Chondrocyte (in vitro differentiated cells): ENCODE results near the gene PVR. TPM values are rescaled to one million over a fixed set of nuclear protein-coding genes. Genes with fewer than 3 reads are reported as not detected.
A peak's percentile ranks its signal among the peaks of the same experiment; 100 is the strongest.

Source experiments
- DNase-seq: peaks from one replicate; pipeline ENCODE4 v3.0.0; 2021; ENCODE audit warnings: mixed read lengths, low spot score
- H3K27ac Mint-ChIP-seq: one replicate; pipeline ENCODE4 v1.8.0; 2021; ENCODE audit warnings: mild to moderate bottlenecking, moderate library complexity, mixed read lengths; ENCODE audit not compliant: unreplicated experiment
- H3K27me3 Mint-ChIP-seq: 2 replicates; pipeline ENCODE4 v1.8.0; 2021; ENCODE audit warnings: low read depth, mixed read lengths
- H3K36me3 Mint-ChIP-seq: 2 replicates; pipeline ENCODE4 v1.8.0; 2021; ENCODE audit warnings: low read depth, mixed read lengths
- H3K4me1 Mint-ChIP-seq: 2 replicates; pipeline ENCODE4 v1.8.0; 2021; ENCODE audit warnings: low read depth, mild to moderate bottlenecking, mixed read lengths
- H3K4me3 Mint-ChIP-seq: one replicate; pipeline ENCODE4 v1.8.0; 2021; ENCODE audit warnings: mild to moderate bottlenecking, moderate library complexity, mixed read lengths; ENCODE audit not compliant: unreplicated experiment
- H3K9me3 Mint-ChIP-seq: 2 replicates; pipeline ENCODE4 v1.8.0; 2021; ENCODE audit warnings: low read depth, mixed read lengths
- CTCF ChIP-seq: fragments of 200-600 bp; sonication (generic); IDR thresholded peaks from 2 replicates; pipeline ENCODE4 v1.5.0; 2021; ENCODE audit warnings: antibody characterized with exemption, mild to moderate bottlenecking, moderate library complexity
- total RNA-seq: library from RNA; stranded (reverse); gene quantifications from 3 replicates; pipeline ENCODE4 v1.2.1, GENCODE V29; 2021

Gene PVR
- total RNA-seq, 1 donor from 2014 or later: 89.7 TPM

GRCh38 chr19:44698492-44699201 lies 54.9 kb downstream of the PVR start, which contains the start of gene CEACAM16:
TSS of gene CEACAM16 (plus strand) at chr19:44699151. CDS start at chr19:44701457, 2,306 bp downstream.
- H3K4me1 Mint-ChIP-seq: no peaks in the 10 kb centered on the region
- no peak for DNase-seq
- H3K27ac Mint-ChIP-seq: peak within 1 kb of the TSS; percentile 12
- no peak within 1 kb of the TSS for H3K4me3 Mint-ChIP-seq
- no peak for TF ChIP-seq CTCF
- H3K36me3 Mint-ChIP-seq: no peaks in the 10 kb centered on the region
- no peaks in the 10 kb centered on the region for H3K9me3 Mint-ChIP-seq
- no peaks in the 10 kb centered on the region for H3K27me3 Mint-ChIP-seq

GRCh38 chr19:44700547-44700946 lies 56.8 kb downstream of the PVR start:
- Mint-ChIP-seq H3K4me3 (no peak overlapping the region), H3K4me1 (no peaks in the 10 kb centered on the region), H3K36me3 (no peaks in the 10 kb centered on the region), H3K27me3 (peaks cover 2% of the 10 kb centered on the region), H3K27ac (no peak overlapping the region), H3K9me3 (no peaks in the 10 kb centered on the region)
- DNase-seq: no peak
- no peak for TF ChIP-seq CTCF

GRCh38 chr19:44701228-44701627 lies 57.5 kb downstream of the PVR start:
- no peak for DNase-seq
- no peaks in the 10 kb centered on the region for H3K9me3 Mint-ChIP-seq
- H3K4me3 Mint-ChIP-seq: no peak overlapping the region
- H3K27me3 Mint-ChIP-seq: peaks cover 2% of the 10 kb centered on the region
- H3K4me1 Mint-ChIP-seq: no peaks in the 10 kb centered on the region
- no peak overlapping the region for H3K27ac Mint-ChIP-seq
- H3K36me3 Mint-ChIP-seq: no peaks in the 10 kb centered on the region
- no peak for TF ChIP-seq CTCF

GRCh38 chr19:44702551-44703176 lies 59.0 kb downstream of the PVR start:
- DNase-seq: no peak
- H3K9me3 Mint-ChIP-seq: no peaks in the 10 kb centered on the region
- peaks cover 2% of the 10 kb centered on the region for H3K27me3 Mint-ChIP-seq
- H3K4me1 Mint-ChIP-seq: no peaks in the 10 kb centered on the region
- H3K27ac Mint-ChIP-seq: no peak overlapping the region
- H3K36me3 Mint-ChIP-seq: no peaks in the 10 kb centered on the region
- H3K4me3 Mint-ChIP-seq: no peak overlapping the region
- no peak for TF ChIP-seq CTCF

- DNase-seq: no peak
- Mint-ChIP-seq H3K9me3 (no peaks in the 10 kb centered on the region), H3K4me1 (no peaks in the 10 kb centered on the region), H3K27me3 (peaks cover 2% of the 10 kb centered on the region), H3K36me3 (no peaks in the 10 kb centered on the region), H3K4me3 (no peak overlapping the region), H3K27ac (no peak overlapping the region)
- TF ChIP-seq CTCF: no peak
Observed at GRCh38 chr19:44703336-44704078, 59.8 kb downstream of the PVR start.
